AG09309 (cell line): ENCODE data around the gene CHRDL1.
A peak's percentile ranks its signal among the peaks of the same experiment; 100 is the strongest.
"Not testable (repeated sequence)": the region's sequence is repeated elsewhere in the genome, so short reads cannot be mapped to it uniquely, and the experiment has no call there.

Experiments
- DNase-seq: peaks from one replicate; pipeline ENCODE4 v3.0.0-alpha.2; 2010; ENCODE audit warnings: low read depth
- H3K4me3 ChIP-seq: 2 replicates; pipeline ENCODE4 v1.5.1; 2011; ENCODE audit warnings: mild to moderate bottlenecking, low read depth, low read length, moderate library complexity; ENCODE audit not compliant: control insufficient read depth
- TF ChIP-seq, protein P1 (sequence below): IDR thresholded peaks from 2 replicates; pipeline ENCODE4 v1.5.1; 2011; ENCODE audit warnings: mild to moderate bottlenecking, low read depth, low read length, inconsistent platforms; ENCODE audit not compliant: insufficient read depth, control insufficient read depth; ENCODE audit errors: missing control alignments

CHRDL1 gene, protein sequence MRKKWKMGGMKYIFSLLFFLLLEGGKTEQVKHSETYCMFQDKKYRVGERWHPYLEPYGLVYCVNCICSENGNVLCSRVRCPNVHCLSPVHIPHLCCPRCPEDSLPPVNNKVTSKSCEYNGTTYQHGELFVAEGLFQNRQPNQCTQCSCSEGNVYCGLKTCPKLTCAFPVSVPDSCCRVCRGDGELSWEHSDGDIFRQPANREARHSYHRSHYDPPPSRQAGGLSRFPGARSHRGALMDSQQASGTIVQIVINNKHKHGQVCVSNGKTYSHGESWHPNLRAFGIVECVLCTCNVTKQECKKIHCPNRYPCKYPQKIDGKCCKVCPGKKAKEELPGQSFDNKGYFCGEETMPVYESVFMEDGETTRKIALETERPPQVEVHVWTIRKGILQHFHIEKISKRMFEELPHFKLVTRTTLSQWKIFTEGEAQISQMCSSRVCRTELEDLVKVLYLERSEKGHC

DNA sequence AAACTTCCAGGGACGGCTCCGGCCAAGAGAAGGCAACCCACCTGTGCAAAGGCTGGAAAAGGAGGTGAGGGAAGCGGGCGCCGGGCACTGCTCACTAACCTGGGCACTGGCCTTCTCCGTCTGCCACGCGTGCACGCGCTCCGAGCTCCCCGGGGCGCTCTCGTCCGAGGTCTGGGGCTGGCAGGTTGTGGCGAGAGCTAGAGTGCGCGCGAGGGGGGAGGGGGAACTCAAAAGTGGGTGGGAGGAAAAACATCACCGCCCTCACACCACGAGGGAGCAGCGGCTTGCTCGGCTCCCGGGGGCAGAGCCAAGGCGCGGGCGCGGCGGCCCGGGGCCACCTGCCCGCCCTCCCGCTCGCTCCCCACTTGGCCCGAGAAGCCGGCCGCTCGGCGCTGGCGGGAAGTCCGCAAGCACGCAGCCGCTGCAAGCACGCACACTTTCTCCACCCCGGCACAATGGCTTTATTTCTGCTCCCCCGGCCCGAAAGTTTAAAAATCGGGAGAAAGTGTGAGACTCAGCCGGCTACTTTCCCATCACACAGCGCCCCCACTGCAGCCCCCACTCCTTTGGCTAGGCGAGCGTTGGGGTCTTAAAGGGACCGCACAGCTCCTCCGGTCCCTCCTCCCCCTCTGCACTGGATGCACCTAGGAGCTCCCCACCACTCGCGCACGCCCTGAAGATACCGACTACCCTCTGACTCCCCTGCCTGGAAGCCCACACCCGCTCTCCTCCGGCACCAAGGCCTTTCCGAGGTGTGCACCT is at the start of gene CHRDL1:
Gene CHRDL1, minus strand, starts transcription at position 173 of the 762 bp plus-strand sequence. CDS start 3,636 bp downstream, outside the sequence.
- no peak for DNase-seq
- peak within 1 kb of the TSS; percentile 38 for H3K4me3 ChIP-seq
- TF ChIP-seq, protein P1, sequence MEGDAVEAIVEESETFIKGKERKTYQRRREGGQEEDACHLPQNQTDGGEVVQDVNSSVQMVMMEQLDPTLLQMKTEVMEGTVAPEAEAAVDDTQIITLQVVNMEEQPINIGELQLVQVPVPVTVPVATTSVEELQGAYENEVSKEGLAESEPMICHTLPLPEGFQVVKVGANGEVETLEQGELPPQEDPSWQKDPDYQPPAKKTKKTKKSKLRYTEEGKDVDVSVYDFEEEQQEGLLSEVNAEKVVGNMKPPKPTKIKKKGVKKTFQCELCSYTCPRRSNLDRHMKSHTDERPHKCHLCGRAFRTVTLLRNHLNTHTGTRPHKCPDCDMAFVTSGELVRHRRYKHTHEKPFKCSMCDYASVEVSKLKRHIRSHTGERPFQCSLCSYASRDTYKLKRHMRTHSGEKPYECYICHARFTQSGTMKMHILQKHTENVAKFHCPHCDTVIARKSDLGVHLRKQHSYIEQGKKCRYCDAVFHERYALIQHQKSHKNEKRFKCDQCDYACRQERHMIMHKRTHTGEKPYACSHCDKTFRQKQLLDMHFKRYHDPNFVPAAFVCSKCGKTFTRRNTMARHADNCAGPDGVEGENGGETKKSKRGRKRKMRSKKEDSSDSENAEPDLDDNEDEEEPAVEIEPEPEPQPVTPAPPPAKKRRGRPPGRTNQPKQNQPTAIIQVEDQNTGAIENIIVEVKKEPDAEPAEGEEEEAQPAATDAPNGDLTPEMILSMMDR = no peak

DNA sequence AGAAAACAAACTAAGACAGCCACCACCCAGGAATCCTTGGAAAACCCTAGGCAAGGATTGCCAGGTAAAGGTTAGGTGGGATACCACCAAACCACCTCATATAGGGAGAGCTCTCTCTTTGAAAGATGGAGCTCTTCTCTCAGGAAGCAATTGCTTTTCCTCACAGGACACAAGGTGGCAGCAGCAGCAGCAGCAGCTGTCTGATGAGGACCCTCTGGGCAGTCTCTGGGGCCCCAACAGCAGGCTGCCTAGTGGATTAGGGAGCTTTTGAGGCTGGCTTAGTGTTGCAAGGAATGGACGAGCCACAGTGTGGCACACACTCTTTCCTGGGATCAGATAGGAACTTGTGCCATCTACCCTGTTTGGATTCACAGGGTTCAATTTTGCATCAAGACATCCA is 41.4 kb upstream of the CHRDL1 start:
- TF ChIP-seq, protein P1 = peak; percentile 33
- no peak overlapping the region for H3K4me3 ChIP-seq
- no peak for DNase-seq

DNA sequence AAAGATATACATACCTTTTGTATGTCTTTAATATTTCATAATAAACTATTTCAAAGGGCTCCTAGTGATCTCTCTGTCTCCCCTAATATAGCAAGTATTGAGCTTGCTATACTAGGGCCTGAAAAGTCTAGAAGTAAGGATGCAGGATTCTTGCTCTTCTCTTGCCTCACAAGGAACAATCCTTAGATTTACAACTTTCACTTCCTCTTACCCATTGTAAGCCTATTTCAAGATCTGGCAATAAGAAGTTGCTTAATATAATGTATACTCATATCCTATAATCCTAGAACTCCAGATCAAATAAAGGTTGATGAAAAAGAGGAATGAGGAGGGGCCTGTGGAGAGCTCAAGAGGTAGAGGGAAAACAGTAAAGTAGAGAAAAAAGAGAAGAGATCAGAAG is 40.8 kb upstream of the CHRDL1 start:
- TF ChIP-seq, protein P1 = no peak

DNA sequence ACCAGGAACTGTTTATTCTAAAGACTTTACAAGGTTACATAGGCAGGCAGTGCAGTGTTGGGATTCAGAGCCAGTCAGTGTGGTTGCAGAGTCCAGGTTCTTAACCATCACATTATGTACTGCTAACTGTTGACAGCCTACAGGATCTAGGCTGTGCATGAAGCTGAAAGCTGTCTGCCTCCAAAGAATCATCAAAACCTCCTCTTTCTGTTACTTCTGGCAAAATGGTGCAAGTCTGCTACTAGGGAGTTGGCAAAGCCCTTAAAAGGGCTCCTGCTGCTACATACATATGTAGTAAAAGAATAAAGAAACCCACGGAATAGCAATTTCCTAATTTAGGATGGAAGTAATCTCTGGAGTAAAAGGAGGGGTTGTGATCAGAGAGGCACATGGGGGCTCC is 40.4 kb upstream of the CHRDL1 start:
- TF ChIP-seq, protein P1 = no peak
- H3K4me3 ChIP-seq = no peak overlapping the region
- no peak for DNase-seq

More for the DNA sequence above, 40.8 kb upstream of the CHRDL1 start:
- no peak for DNase-seq
- no peak overlapping the region for H3K4me3 ChIP-seq

DNA sequence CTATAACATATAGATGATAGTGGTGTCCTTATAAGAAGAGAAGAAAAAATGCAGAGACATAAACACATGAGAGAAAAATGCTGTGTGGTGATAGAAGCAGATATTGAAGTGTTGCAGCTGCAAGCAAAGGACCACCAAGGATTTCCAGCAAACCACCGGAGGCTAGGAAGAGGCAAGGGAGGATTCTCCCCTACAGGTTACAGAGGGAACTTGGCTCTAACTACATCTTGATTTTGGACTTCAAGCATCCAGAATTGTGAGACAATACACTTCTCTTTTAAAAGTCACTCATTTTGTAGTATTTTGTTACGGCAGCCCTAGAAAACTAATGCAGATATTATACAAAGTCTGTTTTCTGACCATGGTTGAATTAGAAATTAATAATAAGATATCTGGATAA is 30.4 kb upstream of the CHRDL1 start:
- TF ChIP-seq, protein P1 = no peak
- no peak for DNase-seq
- H3K4me3 ChIP-seq = no peak overlapping the region

DNA sequence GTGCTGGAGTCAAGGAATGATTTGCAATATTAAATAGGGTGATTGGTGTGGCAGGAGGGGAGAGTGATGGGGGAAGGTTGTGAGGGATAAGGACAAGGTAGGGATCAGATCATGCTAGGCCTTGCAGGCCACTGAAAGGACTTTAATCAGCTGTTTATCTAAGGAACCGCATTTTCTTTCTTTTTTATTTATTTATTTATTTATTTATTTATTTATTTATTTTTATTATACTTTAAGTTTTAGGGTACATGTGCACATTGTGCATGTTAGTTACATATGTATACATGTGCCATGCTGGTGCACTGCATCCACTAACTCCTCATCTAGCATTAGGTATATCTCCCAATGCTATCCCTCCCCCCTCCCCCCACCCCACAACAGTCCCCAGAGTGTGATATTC is 20.9 kb upstream of the CHRDL1 start:
- not testable (repeated sequence) for DNase-seq, H3K4me3 ChIP-seq

DNA sequence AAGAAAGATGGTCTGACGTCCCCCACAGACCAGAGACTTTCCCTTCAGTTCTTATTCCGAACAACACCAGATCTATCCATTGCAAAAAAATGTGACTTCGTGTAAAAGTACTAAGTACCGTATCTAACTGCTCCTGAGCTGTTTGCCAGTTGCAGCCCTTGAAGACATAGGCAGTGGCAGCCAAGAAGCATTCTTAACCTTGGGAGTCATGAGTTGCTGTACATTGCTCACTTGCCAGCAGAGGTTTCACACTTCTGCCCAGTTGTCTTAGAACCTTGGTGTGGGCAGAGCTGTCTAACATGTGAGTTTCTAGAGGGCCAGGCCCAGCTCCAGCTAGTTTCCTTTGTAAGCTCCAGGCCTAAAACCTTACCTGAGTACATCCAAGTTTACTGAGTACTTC is 10.5 kb upstream of the CHRDL1 start:
- H3K4me3 ChIP-seq = no peak overlapping the region
- TF ChIP-seq, protein P1 = no peak
- peak; percentile 11 for DNase-seq
